MCF 10A (cell line): ENCODE data around the gene DVL1. TPM values are rescaled to one million over a fixed set of nuclear protein-coding genes. Genes with fewer than 3 reads are reported as not detected.
A peak's percentile ranks its signal among the peaks of the same experiment; 100 is the strongest.
"Not testable (repeated sequence)": the region's sequence is repeated elsewhere in the genome, so short reads cannot be mapped to it uniquely, and the experiment has no call there.

Source experiments
- BruUV-seq: library from RNA; stranded (reverse); fragments of 400-500 nt; replicated peaks from 2 replicates; lab custom pipeline; 2021; lab: Mats Ljungman, UMichigan
- CTCF ChIA-PET: fragments of 300-600 bp; sonication (Branson Sonifier 250); formaldehyde crosslinking; extraction: SDS; loops from one replicate; lab custom pipeline; 2021; ENCODE audit warnings: antibody characterized with exemption, inconsistent platforms; lab: Yijun Ruan, JAX
- POLR2A ChIA-PET: fragments of 300-600, 350-650 bp; sonication (Branson Sonifier 250); formaldehyde crosslinking; extraction: SDS; loops from one replicate; lab custom pipeline; 2020; ENCODE audit warnings: antibody characterized with exemption, inconsistent platforms; lab: Yijun Ruan, JAX
- DNase-seq: peaks from one replicate; pipeline ENCODE4 v3.0.0-alpha.2; 2018; ENCODE audit not compliant: unreplicated experiment
- H3K27ac Mint-ChIP-seq: one replicate; pipeline ENCODE4 v1.8.0; 2022; ENCODE audit warnings: mild to moderate bottlenecking, low read depth, mixed read lengths; ENCODE audit not compliant: unreplicated experiment
- H3K27me3 Mint-ChIP-seq: one replicate; pipeline ENCODE4 v1.8.0; 2022; ENCODE audit warnings: mixed read lengths; ENCODE audit not compliant: insufficient read depth, unreplicated experiment
- H3K36me3 Mint-ChIP-seq: one replicate; pipeline ENCODE4 v1.8.0; 2022; ENCODE audit warnings: mild to moderate bottlenecking, moderate library complexity, mixed read lengths; ENCODE audit not compliant: insufficient read depth, unreplicated experiment
- H3K4me1 Mint-ChIP-seq: one replicate; pipeline ENCODE4 v1.8.0; 2022; ENCODE audit warnings: mixed read lengths; ENCODE audit not compliant: insufficient read depth, unreplicated experiment
- H3K4me3 Mint-ChIP-seq: one replicate; pipeline ENCODE4 v1.8.0; 2022; ENCODE audit warnings: mild to moderate bottlenecking, moderate library complexity, mixed read lengths; ENCODE audit not compliant: unreplicated experiment
- H3K9me3 Mint-ChIP-seq: one replicate; pipeline ENCODE4 v1.8.0; 2022; ENCODE audit warnings: mixed read lengths; ENCODE audit not compliant: unreplicated experiment
- intact Hi-C: fragments of 100-400 bp; cut with micrococcal nuclease; formaldehyde crosslinking; loops from 2 replicates; pipeline ENCODE4 v1.14.1; 2022
- total RNA-seq: library from RNA; stranded (reverse); gene quantifications from 2 replicates; pipeline ENCODE4 v1.2.3, GENCODE V29; 2022
- TF ChIP-seq, protein P1 (sequence below): fragments of 200-600 bp; IDR thresholded peaks from one replicate; pipeline ENCODE4 v1.8.0; 2022; ENCODE audit warnings: antibody characterized with exemption, mild to moderate bottlenecking; ENCODE audit not compliant: unreplicated experiment

DVL1 gene
- total RNA-seq, 1 experiment from 2014 or later: 113 TPM

DNA sequence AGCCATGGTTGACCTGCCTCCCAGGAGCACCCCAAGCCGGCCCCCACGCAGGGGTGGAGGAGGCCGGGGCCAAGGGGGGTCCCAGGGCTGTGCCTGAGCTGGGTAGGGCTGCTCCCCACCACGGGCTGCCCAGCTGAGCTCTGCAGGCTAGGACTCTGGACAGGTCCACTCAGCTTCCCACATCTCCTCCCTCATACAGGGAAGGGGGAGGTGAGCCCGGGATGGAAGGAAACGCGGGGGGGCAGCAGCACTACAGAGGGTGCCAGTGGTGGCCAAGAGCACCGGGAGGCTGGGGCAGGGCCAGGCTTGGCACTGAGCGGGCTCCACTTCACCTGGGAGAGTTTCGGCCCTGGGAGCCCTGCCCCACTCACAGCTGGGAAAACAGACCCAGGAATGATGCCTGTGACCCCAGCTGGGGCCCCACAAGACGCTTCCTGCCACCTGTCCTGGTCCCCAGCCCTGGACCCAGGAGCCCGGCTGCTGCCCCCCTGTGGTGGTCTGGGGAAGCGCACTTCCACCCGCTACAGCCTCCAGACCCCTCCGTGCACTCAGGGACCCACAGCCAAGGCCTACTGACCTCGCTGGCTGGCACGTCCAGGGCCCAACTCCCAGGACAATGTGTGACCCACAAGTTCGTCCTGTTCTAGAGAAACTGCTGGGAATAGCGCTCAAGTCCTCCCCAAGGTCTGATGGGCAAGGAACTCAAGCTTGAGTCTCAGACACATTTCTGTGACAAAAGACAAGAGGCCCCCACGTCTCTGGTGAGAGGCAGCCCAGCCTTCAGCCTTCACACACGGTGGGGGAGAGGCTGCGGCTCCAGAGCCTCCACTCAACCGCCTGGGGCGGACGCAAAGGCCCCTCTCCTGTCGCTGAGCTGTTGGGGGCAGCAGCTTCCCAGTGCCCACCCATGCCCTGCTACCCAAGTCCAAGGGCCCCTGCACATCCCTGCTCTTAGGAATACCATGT lies 22.8 kb upstream of the DVL1 start:
- ChIA-PET CTCF (interaction anchor here (0.6 to 1.9 kb wide), 24 partner anchors 8 to 1003 kb away, joined by 3 to 9 read pairs (median 4); no protein-coding TSS in a partner anchor), POLR2A (interaction anchor here (0.6 to 1.5 kb wide), 7 partner anchors 19 to 67 kb away, joined by 3 to 5 read pairs (median 4); partner anchors contain the start of gene ANKRD65)
- BruUV-seq: no TSS peak
- peaks cover 7% of the 10 kb centered on the region for H3K4me1 Mint-ChIP-seq
- peak; percentile 53 for DNase-seq
- intact Hi-C loops: loop anchor here (10.0 kb wide), 1 partner anchor 133 kb away; no protein-coding TSS in a partner anchor
- TF ChIP-seq, protein P1, sequence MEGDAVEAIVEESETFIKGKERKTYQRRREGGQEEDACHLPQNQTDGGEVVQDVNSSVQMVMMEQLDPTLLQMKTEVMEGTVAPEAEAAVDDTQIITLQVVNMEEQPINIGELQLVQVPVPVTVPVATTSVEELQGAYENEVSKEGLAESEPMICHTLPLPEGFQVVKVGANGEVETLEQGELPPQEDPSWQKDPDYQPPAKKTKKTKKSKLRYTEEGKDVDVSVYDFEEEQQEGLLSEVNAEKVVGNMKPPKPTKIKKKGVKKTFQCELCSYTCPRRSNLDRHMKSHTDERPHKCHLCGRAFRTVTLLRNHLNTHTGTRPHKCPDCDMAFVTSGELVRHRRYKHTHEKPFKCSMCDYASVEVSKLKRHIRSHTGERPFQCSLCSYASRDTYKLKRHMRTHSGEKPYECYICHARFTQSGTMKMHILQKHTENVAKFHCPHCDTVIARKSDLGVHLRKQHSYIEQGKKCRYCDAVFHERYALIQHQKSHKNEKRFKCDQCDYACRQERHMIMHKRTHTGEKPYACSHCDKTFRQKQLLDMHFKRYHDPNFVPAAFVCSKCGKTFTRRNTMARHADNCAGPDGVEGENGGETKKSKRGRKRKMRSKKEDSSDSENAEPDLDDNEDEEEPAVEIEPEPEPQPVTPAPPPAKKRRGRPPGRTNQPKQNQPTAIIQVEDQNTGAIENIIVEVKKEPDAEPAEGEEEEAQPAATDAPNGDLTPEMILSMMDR: peak; percentile 89
- no peaks in the 10 kb centered on the region for H3K27me3 Mint-ChIP-seq
- H3K4me3 Mint-ChIP-seq: peak overlapping the region; percentile 23
- no peak overlapping the region for H3K27ac Mint-ChIP-seq
- H3K9me3 Mint-ChIP-seq: no peaks in the 10 kb centered on the region
- H3K36me3 Mint-ChIP-seq: peaks cover 25% of the 10 kb centered on the region

DNA sequence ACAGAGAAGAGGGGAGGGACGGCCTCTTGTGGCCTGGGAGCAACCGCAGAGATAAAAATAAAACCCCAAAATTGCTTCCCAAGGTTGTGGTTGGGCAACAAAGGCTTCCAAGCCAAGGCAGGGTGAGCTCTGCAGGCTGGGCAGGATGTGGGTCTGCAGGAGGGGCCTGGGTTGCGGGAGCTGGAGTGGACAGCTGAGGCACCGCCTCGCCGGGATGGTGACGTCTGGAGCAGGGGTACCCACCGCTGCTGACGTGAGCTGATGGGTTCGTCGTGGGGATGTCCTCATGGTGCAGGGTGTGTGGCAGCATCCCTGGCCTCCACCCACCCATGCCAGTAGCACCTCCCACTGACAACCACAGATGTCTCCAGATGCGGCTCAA lies 22.1 kb upstream of the DVL1 start:
- Mint-ChIP-seq H3K27ac (no peak overlapping the region), H3K36me3 (peaks cover 25% of the 10 kb centered on the region), H3K4me3 (no peak overlapping the region), H3K4me1 (peaks cover under 1% of the 10 kb centered on the region), H3K27me3 (no peaks in the 10 kb centered on the region), H3K9me3 (no peaks in the 10 kb centered on the region)
- BruUV-seq: no TSS peak
- ChIA-PET POLR2A (interaction anchor here (0.6 to 1.5 kb wide), 6 partner anchors 18 to 66 kb away, joined by 3 to 5 read pairs (median 4); partner anchors contain the start of gene ANKRD65), CTCF (interaction anchor here (0.6 to 1.9 kb wide), 15 partner anchors 18 to 1003 kb away, joined by 3 to 9 read pairs (median 5); no protein-coding TSS in a partner anchor)
- no peak for DNase-seq
- intact Hi-C loops: loop anchor here (10.0 kb wide), 1 partner anchor 133 kb away; no protein-coding TSS in a partner anchor
- TF ChIP-seq, protein P1: no peak

DNA sequence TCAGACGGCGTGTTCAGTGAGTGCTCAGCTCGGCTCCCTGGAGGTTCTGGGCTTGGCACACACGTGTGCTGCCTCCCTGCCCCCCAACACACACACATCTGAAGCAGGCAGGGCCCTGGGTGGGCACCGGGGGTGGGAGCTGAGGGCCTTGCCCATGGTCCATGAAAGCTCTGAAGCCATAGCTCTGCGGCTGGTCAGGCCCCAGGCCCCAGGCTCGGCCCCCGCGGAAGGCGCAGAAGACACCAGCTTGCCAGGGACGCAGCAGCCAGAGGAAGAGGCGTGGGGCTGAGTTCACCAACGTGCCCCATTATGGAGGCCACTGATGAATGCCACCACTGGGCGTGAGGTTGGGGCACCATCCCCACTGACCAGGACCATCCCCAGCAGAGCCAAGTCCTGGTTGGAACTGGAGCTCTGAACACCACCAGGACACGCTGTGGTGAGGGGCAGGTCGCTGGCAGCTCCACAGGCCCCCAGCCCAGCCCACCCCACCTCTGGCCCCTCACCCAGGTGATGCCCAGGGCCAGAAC lies 21.6 kb upstream of the DVL1 start:
- no TSS peak for BruUV-seq
- CTCF ChIA-PET: interaction anchor here (0.6 to 1.9 kb wide), 7 partner anchors 17 to 248 kb away, joined by 3 to 9 read pairs (median 4); no protein-coding TSS in a partner anchor
- Mint-ChIP-seq H3K4me3 (no peak overlapping the region), H3K27me3 (no peaks in the 10 kb centered on the region), H3K4me1 (no peaks in the 10 kb centered on the region), H3K36me3 (peaks cover 25% of the 10 kb centered on the region), H3K9me3 (no peaks in the 10 kb centered on the region), H3K27ac (no peak overlapping the region)
- intact Hi-C loops: loop anchor here (10.0 kb wide), 1 partner anchor 134 kb away; no protein-coding TSS in a partner anchor
- TF ChIP-seq, protein P1: no peak
- DNase-seq: no peak
- POLR2A ChIA-PET: interaction anchor here (0.6 to 1.6 kb wide), 5 partner anchors 18 to 277 kb away, joined by 4 to 6 read pairs (median 5); no protein-coding TSS in a partner anchor

DNA sequence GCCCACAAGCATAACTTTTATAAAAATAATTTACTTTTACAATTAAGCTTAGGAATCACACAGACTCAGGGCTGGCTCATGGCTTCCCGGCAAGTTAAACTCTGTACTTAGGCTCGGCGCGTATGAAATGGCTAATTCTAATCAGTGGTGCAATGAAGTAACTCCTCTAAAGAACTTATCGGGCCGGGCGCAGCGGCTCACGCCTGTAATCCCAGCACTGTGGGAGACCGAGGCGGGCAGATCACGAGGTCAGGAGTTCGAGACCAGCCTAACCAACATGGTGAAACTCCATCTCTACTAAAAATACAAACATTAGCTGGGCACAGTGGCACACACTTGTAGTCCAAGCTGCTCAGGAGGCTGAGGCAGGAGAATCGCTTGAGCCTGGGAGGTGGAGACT lies 20.9 kb upstream of the DVL1 start:
- BruUV-seq, H3K27ac Mint-ChIP-seq, H3K27me3 Mint-ChIP-seq, H3K9me3 Mint-ChIP-seq, H3K4me1 Mint-ChIP-seq, H3K4me3 Mint-ChIP-seq, DNase-seq: not testable (repeated sequence)
- H3K36me3 Mint-ChIP-seq: peaks cover 21% of the 10 kb centered on the region
- ChIA-PET CTCF (interaction anchor here (0.6 to 0.7 kb wide), 2 partner anchors 80 to 147 kb away, joined by 3 to 4 read pairs; no protein-coding TSS in a partner anchor), POLR2A (interaction anchor here (0.6 to 1.6 kb wide), 3 partner anchors 18 to 276 kb away, joined by 4 to 6 read pairs (median 5); no protein-coding TSS in a partner anchor)
- intact Hi-C loops: loop anchor here (10.0 kb wide), 1 partner anchor 135 kb away; no protein-coding TSS in a partner anchor
